ENCODE measurements around the gene CCDC93.
A peak's percentile ranks its signal among the peaks of the same experiment; 100 is the strongest.
"Not testable (repeated sequence)": the region's sequence is repeated elsewhere in the genome, so short reads cannot be mapped to it uniquely, and the experiment has no call there.

CCDC93 gene

DNA sequence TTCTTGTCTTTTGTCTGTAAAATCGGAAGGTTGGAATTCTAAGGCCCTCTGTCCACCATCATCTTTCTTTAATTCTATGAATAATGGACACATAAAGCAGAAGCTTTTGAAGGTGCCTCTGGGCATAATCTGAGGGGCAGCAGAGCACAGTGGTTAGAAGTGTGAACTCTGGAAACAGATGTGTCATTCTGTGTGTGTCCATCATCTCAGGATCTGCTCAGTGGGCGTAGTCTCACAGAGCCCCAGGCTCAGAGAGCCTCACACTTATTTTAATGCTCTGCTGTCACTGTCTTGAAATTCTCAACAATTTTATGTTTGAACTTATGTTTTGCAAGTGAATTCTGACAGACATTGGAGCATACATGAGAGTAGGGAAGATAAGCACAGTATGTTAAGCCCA, 31.0 kb upstream of the CCDC93 start:
- DNase-seq (ENCODE audit: low spot score): no peak

DNA sequence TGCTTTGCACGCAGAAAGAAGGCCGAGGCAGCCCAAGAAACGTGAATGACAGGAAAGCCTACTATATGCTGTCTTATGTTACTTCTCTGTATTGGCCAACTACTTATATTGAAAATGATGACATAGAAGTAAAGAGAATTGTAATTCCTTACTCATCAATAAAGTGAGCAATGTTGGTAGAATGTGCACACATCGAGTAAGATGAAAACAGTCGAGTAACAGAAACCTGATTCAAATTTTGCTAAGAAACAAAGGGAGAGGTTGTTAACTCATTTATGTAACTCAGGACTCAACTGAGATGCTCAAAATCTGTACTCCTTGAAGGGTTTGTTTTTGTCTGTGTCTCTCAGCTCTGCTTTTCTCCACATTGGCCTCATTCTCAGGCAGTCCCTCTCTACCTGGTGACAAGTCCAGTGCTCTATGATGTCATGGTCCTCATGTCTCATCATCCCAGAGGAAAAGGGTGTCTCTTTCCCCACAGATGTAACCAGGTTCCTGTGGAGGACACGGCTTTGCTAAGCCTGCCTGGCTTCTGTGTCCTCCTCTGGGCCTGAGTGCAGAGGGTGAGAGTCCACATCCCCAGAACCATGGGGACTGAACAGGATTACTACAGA, 30.3 kb upstream of the CCDC93 start:
- DNase-seq (ENCODE audit: low spot score): no peak

DNA sequence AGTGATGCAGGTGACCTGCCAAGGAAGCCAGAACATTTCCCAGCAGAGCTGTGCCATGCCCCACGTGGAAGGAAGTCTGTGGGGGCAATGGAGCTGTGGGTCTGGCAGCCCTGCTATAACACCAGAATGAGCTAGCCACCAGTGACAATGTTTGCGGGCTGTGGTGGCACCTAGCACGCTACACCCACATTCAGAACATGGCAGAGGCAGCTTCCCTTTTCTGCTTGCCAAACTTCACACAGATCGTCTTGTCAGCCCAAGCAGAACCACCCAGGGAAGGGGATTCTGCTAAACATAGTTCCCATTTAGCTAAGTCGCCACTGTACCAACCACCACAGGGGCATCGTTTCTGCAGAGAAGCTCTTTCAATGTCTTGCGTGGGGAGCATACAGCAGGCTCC, 27.0 kb upstream of the CCDC93 start:
- DNase-seq (ENCODE audit: low spot score): no peak

DNA sequence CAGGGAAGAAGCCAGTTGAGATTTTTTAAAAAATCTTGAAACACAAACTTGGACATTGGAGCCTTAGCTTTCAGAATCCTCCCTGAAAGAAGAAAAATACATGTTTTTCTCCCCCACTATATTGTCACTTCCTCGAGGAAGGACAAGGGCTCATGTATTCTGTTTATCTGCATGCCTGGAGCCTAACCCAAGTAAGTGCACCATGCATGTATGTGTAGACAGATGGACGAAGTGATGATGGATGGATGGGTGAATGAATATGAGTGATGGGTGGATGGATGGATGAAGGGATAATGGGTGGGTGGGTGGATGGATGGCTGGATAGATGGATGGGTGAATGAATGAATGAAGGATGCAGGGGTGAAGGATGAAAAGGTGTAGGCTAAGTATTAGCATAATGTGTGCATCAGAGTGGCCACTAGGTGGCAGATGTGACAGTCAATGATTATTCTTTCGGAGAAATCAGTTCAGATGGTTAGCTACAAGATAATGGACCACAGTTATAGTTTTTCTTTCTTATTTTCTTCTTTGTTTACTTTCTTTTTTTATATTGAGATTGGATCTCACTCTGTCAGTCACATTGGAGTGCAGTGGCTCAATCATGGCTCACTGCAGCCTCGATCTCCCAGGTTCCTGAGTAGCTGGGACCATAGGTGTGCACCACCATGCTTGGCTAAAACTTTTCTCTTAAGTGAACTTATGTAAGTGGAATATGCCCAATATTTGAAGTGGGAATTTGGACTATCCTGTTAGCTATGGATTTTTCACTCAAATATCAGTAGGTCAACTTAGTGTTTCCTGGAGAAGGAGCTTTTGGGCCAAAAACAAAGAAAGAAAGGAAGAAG, 18.5 kb upstream of the CCDC93 start:
- DNase-seq (ENCODE audit: low spot score): peak; percentile 56

DNA sequence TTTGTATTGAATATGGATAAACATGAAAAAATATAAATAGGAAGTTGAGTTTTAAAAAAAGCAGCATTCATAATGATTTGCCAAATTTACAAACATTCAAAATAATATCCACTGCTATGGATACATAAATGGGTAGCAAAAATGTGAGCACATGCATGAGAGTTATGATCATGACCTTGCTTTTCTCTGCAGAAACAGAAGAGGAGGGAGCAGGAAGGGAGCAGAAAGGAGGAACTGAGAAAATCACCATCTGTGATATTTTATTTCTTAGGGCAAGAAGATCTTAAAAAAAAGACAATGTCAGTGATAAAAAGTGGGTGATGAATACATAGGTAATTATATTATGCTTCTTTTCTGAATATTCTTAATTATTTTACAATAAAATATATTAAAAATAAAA, 17.7 kb upstream of the CCDC93 start:
- no peak for DNase-seq (ENCODE audit: low spot score)

DNA sequence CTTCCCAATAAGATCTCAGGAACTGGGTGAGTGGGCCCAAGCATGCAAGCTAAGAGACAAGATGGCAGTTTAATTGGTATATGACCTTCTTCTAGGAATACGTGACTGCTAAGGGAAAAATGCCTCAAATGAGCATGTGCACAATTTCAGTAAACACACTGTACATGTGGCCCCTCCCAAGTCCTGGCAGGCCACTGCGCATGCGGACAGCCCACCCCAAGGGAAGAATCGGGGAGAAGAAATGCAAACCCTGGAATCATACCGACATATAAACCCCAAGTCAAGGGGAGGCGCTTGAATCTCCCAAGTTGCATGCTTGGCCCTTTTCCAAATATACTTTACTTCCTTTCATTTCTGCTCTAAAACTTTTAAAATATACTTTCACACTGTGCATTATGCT, 15.2 kb upstream of the CCDC93 start:
- DNase-seq (ENCODE audit: low spot score): no peak

DNA sequence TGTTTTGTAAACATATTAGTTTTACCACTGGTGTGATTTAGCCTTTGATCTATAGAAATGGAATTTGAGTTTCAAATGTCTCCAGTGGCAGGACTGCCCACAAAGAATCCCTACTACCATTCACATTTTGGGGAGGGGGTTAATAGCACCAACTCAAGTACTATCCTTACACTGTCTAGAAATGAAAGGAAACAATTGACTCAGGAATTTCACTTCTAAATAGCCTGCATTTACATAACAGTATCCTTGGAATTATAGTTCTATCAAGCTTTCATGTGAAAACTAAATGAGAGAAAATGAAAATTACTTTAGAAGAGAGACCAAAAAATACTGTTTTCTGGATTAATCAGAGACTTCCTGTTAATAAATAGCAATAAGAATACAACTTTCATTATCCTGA, 7.5 kb upstream of the CCDC93 start:
- DNase-seq (ENCODE audit: low spot score): no peak

DNA sequence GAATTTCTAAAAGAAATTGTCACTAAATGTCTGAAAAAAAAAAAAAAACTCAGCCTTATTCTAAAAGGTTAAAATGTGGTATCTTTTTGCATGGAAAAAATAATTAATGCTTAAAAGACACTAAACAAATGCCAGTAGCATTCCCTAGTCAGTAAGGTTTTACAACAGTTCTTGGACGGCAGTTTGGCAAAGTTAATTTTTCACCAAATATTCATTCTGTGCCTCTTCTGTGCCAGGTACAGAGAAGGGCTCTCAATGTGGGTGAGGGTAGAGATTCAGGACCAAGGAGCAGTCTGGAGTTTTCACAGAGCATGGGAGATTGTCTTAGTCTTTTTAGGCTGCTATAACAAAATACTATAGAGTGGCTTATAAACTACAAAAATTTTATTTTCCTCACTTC, 6.0 kb upstream of the CCDC93 start:
- no peak for DNase-seq (ENCODE audit: low spot score)

DNA sequence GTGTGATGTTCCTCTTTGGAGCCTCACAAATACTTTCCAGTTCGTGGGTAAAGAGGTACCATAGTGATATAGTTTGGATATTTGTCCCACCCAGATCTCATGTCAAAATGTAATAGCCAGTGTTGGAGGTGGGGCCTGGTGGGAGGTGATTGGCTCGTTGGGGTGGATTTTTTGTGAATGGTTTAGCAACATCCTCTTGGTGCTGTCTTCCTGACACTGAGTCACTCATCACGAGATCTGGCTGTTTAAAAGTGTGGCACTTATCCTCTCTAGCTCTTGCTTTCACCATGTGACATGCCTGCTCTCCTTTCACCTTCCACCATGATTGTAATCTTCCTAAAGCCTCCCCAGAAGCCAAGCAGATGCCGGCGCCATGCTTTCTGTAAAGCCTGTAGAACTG, 3.0 kb upstream of the CCDC93 start:
- no peak for DNase-seq (ENCODE audit: low spot score)

DNA sequence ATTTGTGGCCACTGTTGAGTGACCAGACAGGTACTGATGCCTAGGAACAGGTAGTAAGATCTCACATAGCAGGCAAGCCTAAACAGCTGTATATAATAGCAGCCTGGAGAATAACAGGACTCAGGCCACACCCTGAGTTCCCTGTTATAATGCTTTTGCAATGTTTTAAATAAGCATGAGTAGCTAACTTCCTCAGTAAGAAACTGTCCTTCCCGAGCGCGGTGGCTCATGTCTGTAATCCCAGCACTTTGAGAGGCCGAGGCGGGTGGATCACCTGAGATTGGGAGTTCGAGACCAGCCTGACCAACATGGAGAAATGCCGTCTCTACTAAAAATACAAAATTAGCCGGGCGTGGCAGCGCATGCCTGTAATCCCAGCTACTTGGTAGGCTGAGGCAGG, 1.9 kb upstream of the CCDC93 start:
- DNase-seq (ENCODE audit: low spot score): not testable (repeated sequence)

DNA sequence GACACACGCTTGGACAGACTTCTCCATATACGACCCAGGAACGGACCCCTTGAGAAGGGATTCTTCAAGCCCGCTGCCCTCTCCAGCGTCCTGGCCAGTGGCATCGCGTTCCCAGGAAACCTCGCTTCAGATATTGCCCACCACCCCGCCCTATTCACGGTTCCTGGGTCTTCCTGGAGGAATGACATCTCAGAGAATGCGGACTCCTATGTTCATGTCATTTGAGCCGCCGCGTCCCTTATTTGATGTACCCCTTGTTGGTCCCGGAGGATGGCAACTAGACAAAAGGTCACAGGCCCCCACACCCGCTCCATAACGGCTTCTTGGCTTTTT, 588 bp upstream of the CCDC93 start:
- no peak for DNase-seq (ENCODE audit: low spot score)

DNA sequence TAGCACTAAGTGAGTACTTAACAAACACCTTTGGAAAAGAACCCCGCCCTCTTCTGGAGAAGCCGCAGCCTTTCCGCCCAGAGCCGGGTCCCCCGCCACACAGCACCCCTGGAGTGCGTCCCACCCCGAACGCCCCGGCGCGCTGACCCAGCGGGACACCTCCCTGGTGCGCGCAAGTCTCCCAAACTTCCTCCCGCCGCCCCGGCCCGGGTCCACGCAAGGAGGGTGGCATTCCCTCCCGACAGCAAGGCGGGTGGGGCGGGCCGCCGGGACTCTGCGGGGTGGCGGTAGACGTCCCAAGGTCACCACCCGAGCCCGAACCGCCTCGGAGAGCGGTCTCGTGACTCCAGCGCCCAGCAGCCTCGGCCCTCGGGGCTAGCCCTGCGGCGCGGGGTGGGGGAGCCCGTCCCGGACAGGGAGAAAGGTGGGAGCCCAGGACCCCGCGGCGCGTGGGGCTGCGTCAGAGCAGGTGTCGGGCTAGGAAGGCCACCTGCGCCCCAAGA, 598 bp downstream of the CCDC93 start:
- peak; percentile 35 for DNase-seq (ENCODE audit: low spot score)

DNA sequence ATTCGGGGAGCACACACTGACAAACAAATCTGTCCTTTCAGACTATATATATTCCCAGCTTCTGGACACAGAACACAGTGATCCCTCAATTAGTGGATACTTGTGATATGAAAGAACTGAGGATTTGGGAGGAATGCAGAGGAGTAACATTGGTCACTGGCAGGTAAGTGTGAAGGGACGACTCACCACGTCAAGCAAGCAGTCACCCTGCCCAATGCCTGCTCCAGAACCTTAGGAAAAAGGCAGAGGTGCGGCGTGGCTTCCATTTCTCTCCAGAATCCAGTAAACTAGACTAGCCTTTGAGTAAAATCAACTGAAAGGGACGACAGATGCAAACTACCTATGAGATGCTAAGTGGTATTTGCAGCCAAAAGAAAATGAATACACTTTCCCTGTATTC, 1.1 kb downstream of the CCDC93 start:
- no peak for DNase-seq (ENCODE audit: low spot score)

DNA sequence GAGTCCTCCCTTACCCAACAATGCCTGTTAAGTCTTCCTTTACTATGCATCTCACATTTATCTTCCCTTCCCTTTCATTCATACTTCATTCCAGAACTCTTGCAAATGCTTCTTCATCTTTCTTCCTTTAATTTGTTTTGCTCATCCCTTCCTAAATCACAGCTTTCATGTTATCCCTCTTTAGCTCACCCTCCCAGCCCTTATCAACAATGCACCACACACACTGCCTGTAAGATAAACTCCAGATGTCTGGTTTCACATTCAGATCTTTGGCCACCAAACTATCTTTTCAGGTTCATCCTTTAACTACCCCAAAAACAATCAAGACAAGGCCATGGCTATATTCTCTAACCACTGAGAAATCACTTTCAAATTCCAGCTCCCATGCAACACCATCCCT, 3.4 kb downstream of the CCDC93 start:
- DNase-seq (ENCODE audit: low spot score): no peak

DNA sequence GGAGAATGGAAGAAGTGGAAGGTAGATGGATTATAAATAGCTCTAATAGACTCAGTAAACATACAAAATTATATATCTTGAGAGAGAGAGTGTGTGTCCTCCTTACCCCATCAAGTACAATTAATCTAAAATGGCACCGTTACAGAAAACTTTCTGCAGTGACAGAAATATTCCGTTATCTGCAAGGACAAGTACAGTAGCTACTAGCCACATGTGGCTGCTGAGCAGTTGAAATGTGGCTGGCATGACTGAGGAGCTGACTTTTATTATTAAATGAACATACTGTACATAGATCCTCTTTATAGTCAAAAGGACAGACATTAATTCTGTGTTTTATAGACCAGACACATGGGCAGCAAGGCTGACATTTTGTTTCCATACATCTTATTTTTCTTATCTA, 7.0 kb downstream of the CCDC93 start:
- DNase-seq (ENCODE audit: low spot score): no peak

DNA sequence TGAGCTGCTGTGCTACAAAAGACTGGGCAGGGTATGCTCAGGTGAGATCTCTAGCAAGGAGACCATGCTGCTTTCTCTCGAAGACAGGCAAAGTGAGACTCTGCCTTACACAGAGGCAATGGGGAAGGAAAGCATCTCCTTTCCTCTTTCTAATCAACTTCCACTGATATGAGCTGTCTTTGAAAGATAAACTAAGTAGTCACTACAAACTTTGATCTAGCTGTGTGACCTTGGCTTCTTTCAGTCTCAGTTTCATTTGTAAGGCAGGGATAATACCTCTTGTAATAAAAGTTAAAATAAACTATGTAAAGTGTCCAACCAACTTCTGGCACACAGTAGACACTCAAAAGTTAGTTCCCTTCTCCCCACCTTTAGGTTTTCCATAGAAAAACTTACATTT, 7.5 kb downstream of the CCDC93 start:
- DNase-seq (ENCODE audit: low spot score): no peak

DNA sequence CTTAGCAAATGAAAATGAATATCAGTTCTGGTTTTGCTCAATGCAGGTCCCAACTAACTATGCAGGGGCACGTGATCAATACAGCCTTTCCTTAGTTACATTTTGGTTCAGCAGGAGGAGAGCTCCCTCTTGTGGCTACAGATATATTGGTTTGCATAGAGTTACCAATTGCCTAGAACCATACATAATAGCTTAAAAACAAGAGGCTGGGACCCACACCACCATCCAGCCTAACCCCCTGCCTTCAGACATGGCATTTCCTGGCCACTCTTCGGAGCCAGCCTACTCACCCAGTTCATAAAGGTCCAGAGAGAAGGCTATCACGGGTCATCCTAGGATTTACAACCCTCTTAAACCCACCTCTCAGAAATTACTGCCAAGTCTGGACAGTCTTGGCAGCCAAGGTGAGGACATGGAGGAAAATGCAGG, 10.5 kb downstream of the CCDC93 start:
- peak; percentile 54 for DNase-seq (ENCODE audit: low spot score)

DNA sequence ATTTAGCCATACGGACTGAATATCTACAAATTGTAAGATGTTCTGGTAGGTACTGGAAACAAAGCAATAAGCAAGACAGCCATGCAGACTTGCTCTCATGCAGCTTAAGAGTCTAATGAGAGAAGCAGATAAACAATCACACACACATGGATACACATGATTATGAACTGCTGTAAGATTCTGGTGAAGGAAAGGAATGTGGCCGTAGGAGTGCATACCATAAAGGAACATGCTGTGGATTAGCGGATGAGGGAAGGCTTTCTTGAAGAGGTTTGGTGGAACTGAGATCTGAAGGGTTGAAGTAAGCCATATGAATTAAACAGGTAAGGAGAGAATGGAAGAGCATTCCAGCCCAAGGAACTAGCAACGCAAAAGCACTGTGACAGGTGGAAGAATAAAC, 13.8 kb downstream of the CCDC93 start:
- no peak for DNase-seq (ENCODE audit: low spot score)

DNA sequence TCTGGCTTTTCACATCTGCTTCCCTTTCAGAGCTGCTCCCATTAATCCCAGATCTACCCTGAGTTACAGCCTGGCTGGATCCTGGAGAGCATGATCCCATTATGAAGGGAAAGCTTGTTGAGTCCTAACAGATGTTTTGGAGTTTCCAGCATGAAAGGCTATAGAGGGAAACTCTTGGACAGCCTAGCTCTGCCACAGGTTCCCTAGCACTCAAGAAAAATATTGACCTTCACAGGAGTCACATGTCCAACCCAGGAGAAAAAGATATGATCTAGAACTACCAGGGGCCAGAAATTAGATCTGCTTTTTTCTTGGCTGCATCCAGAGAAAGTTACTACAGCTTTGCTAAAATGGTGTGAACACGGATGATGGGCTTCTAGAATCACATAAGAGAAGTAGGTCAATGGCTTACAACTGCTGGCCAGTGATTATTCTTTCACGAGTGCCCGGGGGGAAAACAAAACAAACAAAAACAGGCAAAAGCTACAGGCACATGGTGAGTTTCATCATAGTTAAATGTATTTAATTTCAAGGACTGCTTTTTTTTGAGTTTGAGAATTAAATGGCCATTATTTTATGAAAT, 15.9 kb downstream of the CCDC93 start:
- no peak for DNase-seq (ENCODE audit: low spot score)

DNA sequence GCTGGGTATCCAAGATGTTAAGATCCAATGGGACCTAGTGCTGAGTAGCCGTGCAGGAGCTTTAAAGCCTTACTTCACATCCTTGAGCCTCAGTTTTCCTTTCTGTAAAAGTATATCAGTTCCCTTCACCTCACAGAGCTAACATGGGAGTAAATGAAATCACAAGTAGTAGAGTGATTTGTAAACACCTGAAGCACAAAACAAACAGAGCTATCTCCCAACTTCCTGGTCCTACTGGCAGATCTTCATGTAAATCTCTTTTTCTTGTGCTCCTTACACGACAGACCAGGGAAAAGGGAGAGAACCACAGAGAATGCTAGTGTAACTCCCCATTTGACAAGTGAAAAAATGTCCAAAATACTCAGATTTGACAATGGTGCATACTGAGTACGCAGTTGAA, 17.3 kb downstream of the CCDC93 start:
- DNase-seq (ENCODE audit: low spot score): no peak

DNA sequence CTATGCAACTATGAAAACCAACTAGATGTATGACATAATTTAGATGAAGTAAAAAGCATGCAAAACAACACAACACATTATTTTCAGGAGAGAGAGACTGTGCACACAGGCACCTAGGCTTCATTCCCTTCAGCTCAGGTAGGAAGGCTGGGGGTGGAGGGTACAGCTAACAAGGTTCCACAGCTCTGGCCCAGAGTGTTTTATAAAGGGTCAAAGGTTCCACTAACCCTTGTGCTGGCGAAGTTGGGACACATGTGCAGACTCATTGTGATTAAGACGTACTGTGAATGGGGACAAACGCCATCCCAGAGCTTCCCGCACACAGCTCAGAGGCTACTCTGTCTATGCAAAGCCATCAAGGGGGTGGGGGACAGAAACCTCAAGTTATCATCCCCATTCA, 19.1 kb downstream of the CCDC93 start:
- DNase-seq (ENCODE audit: low spot score): no peak

DNA sequence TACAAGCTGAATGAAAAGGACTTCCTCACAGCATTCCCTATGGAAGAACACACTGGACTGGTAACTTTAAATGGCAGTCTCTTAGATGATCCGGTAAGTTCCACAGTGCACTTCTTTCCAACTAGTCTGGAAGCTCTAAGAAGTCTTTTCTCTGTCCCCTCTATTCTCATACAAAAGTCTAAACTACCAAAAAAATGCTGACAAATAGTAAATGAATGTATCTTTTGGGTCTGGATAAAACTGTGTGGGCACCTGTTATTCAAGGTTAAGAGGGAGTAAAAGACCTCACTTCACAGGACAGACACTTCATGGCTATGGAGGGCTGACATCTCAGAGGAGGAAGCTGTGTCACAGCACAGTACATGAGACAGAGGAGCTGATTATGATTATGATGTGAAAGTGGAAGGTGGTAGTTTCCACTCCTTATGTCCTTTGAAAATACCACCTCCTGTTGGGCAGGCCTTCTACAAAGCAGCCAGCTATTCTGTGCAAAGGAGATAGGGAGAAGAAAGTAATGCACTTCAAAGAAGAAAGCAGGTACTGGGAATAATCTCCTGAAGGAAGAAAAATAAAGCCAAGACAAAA, 23.9 kb downstream of the CCDC93 start:
- DNase-seq (ENCODE audit: low spot score): no peak

DNA sequence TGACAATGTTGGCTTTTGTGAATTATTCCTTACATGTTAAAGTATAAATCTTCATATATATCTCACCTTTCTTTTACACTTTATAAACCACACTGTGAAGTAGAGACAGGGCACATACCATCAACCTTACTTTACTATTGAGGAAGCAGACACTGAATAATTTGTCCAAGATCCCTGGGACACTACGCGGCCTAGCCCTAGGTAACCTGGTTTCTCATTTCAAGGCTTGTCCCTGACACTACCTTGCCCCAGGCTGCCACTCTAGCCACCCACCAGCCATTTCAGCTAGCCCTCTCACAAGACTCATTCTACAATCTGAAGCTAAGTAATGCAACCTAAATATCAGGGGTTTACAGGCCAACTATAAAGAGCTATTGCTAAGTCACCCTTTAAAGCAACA, 26.7 kb downstream of the CCDC93 start:
- DNase-seq (ENCODE audit: low spot score): no peak

Measured in LoVo (cell line).